ENCODE data around the gene STXBP6.

DNA sequence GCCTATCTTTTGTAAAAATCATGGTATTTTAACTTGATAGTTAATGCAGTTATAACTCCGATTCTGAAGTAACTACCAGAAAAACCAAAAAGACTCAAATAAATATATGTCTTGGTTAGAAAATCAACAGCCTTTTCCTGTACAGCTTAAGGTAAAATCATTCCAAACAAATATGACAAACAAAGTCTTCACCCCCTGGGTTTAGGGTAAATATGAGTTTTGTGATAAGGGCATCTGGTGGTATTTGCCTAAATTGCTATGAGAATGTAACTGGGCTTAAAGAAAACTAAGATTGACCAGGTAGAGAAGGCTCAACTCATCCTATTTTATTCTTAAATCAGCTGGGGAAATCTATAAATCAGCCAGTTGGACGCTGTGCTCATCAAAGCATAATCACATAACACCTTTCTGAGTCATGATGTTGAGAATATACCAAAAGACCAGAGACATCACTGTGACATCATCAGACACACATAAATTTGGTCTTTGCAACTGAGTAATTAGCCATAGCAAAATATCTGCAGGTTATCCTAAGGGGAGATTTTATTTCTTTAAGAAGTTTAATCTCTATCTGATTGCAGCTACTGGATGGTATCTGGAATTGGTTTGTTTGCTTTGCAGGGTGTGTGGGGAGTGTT, 133.9 kb downstream of the STXBP6 start:
- TF ChIP-seq RAD21 (conservative IDR thresholded peaks at IDR 0.05): no peak
- TF ChIP-seq REST (IDR thresholded peaks at IDR 0.05; ENCODE audit: borderline replicate concordance): no peak

Measured in neural cell (in vitro differentiated cells).